Forelimb muscle (tissue), 1 donor: Measurements from ENCODE around the gene SDC1. TPM values are rescaled to one million over a fixed set of nuclear protein-coding genes. Genes with fewer than 3 reads are reported as not detected.

Experiments
- DNase-seq: peaks from one replicate; pipeline ENCODE4 v3.0.0-alpha.2; 2013; ENCODE audit warnings: low read depth
- polyA plus RNA-seq: library from polyadenylated mRNA; unstranded; fragments of 120-200 nt; gene quantifications from one replicate; pipeline ENCODE4 v1.2.1, GENCODE V29; 2013; ENCODE audit not compliant: insufficient read length

The SDC1 gene
- polyA plus RNA-seq, 1 donor: 6.0 TPM

- no peak for DNase-seq
Measured at GRCh38 chr2:20213651-20214565, 11.0 kb downstream of the SDC1 start.

DNA sequence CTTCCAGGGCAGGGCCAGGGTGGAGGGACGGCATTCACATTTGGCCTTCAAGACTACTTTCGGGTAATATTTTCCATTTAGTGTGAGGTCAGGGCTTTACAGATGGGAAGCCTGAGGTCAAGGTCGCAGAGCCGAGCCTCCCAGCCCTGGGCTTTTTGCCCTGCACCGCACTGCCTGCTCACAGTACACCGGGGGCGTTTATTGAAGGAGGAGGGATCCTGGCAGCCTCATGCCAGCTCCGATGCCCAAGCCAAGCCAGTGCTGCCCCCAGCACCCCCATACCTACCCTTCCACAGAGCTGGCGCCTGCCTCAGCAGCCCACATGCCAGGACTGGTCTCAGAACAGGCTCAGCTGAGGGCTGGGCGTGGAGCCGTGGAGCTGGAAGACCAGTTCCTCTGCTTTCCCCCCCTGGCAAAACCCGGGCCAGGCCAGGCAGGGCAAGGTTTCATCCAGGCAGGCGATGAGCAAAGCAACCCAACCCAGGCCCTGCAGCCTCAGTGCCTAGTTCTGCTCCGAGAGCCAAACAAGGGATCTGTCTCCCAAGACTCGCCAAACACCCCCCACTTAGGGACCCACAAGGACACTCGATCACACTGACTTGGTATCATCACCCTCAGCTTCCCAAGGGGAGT lies 11.9 kb downstream of the SDC1 start:
- DNase-seq: no peak

DNA sequence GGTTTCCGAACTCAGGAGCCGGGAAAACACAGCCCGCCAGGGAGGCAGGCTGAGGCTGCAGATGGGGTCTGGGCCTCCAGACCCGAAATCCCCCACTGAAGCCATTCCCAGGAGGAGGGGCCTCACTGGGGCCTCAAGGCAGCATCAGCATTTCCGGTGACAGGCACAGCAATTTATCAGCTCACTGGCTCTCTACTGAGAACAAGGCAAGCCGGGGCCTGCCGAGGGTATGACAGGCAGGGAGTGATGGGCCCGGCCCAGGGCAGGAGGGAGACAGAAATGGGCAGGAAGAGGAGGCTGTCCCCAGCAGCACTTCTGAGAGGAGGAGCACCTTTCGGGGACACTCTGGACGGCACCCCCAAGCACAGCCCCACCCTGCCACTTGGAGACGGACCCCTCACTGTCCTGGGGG lies 12.5 kb downstream of the SDC1 start:
- DNase-seq: no peak

- no peak for DNase-seq
Measured at GRCh38 chr2:20211860-20212458, 13.0 kb downstream of the SDC1 start.

DNA sequence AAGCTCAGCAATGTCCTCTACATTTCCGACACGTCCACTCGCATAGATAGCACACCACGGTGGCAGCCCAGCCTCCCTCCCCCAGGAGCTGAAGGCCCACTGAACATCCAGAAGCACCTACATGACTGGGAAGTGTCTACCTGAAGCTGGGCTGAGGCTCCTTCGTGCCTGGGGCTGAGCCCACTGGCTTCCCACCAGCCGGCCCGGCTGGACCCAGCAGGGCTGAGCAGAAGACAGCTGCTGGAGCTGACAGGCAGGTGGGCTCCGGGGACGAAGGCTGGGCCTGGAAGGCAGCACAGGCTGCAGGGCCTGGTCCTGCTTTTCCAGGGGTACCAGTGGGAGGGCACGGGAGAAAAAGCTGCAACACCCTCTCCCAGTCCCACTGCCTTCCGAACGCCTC lies 13.5 kb downstream of the SDC1 start:
- DNase-seq: no peak

DNA sequence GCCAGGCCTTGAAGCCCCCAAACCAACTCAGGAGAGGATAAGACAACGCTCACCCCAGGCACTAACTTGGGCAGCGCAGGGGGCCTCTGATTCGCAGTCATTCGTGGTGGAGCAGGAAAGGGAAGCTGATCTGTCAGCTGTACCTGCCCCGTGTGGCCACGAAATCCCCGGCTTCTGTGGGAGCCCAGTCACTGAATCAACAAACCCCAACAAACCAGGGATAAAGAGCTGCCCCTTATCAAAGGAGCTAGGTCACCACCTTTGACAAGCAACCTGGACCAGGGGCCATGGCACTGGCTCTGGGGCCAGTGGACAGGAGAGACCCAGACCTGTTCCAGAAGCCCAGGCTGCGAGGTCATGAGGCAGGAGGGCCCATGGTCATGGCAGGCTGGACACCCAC lies 14.5 kb downstream of the SDC1 start:
- DNase-seq: no peak

- DNase-seq: no peak
Measured at GRCh38 chr2:20209373-20210109, 15.4 kb downstream of the SDC1 start.

GRCh38 chr2:20208476-20208859 lies 16.5 kb downstream of the SDC1 start:
- DNase-seq: no peak

GRCh38 chr2:20207051-20207450 lies 17.9 kb downstream of the SDC1 start:
- no peak for DNase-seq

DNA sequence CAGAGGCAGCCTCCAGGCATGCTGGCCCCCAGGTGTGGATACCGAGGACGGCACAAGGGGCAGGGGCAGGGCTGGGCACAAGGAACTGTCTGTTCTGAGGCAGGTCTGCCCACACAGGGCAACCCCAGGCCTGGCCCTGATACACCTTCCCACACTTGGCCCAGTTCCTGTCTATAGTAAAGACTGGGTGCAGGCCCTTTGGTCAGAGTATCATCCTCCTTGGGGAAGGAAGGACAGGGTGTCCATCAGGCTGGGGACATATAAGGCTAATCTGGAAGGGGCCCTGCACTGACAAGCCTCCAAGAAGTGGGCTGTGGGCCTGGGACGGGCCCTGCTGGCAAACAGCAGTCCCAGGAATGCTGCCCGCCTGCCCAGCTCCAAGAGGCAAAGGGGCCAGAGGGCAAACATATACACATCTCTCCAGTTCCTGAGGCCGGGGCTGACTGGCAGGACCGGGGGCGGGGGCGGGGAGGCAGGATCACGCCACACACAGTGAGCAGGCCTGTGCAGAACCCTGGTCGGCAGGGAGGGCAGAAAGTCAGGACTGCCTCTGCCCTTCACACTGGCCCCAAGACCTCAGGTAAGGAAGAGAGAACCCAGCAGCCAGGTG lies 18.9 kb downstream of the SDC1 start:
- DNase-seq: no peak

DNA sequence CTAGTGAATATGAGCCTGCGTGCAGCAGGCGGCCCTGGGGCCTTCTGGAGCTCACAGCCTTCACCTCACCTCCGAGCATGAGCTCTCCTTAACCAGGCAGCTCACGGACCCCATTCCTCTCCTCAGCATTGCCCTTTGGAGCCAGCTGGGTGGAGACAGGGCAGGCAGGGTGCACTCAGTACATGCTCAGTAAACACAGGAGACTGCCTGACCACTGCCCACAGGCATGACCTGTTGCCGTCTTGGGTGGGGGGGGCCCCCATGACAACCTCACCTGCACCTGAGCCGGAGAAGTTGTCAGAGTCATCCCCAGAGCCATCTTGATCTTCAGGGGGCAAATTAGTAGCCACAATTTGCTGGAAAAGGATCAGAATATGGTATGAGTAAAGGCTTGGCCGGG lies 19.9 kb downstream of the SDC1 start:
- no peak for DNase-seq

DNA sequence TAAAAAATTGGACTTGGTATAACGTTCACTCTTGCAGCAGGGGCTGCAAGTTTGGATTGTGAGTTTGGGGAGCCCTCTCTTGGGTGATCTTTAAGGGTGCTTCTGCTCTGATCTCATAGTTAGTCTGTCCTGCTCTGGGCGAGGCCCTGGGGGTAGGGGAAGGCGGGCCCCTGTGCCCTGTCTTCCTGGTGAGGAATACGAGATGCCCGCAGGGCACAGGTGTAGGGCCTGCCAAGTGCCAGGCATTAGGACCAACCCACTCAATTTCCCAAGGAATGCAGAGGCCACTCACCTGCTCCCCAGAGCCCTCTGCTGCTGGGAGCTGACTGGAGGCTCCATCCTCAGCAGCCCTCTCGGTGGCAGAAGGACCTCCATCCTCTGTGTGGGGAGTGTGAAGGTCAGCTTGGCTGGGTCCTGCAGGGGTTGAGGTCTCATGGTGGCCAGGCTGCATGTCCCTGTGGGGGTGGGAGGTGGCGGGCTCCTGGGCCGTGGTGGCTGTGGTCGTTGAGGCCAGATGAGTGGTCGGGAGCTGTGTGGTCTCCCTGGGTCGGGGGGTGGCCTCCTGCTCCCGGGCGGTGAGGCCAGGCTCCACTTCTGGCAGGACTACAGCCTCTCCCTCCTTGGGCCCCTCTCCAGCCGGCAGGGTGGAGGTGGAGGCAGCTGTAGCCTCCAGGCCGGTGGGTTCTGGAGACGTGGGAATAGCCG lies 21.3 kb downstream of the SDC1 start:
- no peak for DNase-seq

GRCh38 chr2:20203072-20203471 lies 21.9 kb downstream of the SDC1 start:
- DNase-seq: no peak

- no peak for DNase-seq
Measured at GRCh38 chr2:20201671-20202070, 23.3 kb downstream of the SDC1 start.

- no peak for DNase-seq
Measured at GRCh38 chr2:20200697-20201555, 24.0 kb downstream of the SDC1 start.

- DNase-seq: no peak
Measured at GRCh38 chr2:20199633-20200270, 25.2 kb downstream of the SDC1 start.

- no peak for DNase-seq
Measured at GRCh38 chr2:20198796-20199632, 25.9 kb downstream of the SDC1 start.

- no peak for DNase-seq
Measured at GRCh38 chr2:20198001-20198400, 26.9 kb downstream of the SDC1 start.

DNA sequence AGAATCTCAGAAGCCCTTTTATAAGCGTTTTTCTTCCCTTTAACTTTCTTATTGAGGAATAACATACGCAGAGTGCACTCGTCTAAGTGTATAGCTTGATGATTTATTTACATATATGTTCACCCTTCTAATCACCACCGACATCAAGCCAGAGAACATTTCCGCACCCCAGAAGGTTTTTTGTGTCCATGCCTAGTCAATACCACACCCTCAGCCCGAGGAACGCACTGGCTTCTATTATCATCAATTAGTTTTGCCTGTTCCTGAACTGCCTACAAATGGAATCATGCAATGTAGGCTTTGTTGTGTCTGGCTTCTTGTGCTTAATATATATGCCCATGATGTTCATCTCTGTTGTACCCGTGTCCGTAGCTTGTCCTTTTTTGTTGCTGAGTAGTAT lies 27.7 kb downstream of the SDC1 start:
- no peak for DNase-seq
